ENCODE data around the gene CLNK.
"Not testable (repeated sequence)": the region's sequence is repeated elsewhere in the genome, so short reads cannot be mapped to it uniquely, and the experiment has no call there.

The CLNK gene

DNA sequence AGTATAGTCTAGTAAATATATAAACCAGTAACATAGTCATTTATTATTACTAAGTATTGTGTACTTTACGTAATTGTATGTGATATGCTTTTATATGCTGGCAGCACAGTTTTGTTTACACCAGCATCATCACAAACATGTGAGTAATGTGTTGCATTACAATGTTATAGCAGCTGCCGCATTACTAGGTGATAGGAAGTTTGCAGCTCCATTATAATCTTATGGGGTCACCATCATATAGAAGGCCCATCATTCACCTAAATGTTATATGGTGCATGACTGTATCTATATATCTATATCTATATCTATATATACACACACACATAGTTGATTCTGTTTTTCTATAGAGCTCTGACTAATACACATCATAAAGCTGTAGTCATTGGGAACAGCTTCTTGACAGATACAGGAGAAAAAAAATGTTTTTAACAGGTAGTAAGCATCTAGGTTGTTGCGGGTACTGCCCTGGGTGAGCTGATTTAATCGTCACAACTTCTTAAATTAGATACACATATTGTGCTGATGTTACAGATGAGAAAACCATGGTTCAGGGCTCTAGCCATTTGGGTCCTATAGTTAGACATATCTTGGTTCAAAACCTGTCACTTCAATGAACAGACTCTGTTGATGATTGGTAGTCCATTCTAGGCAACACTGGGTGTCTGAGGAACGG is 77.9 kb downstream of the CLNK start:
- no peak for DNase-seq

DNA sequence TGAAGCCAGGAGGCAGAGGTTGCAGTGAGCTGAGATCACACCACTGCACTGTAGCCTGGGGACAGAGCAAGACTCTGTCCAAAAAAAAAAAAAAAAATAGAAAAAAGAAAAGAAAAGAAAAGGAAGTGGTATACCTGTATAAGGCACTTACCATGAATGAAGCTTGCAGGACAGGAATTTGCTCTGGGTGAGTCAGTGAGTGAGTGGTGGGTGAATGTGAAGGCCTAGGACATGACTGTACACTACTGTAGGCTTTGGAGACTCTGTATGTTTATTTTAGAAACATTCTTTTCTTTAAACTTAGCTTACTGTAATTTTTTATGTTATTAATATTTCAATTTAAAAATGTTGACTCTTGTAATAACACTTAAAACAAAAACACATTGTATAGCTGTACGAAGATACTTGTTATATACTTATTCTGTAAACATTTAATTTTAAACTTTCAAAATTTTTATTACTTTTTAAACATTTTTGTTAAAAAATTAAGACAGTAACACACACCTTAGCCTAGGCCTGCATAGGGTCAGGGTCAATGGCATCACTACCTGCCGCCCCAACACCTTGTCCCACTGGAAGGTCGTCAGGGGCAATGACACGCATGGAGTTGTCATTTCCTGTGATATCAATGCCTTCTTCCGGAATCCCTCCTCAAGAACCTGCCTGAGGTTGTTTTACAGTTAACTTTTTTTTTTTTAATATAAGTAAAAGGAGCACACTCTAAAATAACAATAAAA is 78.7 kb downstream of the CLNK start:
- no peak for DNase-seq

DNA sequence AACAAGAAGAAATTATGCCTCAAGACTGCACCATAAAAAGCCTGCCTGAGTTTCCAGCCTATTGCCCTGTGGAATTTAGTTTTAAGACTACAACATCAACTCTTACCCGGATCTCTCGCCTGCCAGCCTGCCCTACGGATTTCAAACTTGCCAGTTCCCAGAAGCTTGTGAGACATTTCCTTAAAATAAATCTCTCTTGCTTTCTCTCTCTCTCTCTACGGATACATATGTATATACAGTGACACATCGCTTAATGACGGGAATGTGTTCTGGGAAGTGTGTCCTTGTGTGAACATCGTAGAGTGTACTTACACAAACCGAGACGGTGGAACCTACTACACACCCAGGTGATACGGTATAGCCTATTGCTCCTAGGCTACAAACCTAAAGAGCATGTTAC is 79.5 kb downstream of the CLNK start:
- no peak for DNase-seq

DNA sequence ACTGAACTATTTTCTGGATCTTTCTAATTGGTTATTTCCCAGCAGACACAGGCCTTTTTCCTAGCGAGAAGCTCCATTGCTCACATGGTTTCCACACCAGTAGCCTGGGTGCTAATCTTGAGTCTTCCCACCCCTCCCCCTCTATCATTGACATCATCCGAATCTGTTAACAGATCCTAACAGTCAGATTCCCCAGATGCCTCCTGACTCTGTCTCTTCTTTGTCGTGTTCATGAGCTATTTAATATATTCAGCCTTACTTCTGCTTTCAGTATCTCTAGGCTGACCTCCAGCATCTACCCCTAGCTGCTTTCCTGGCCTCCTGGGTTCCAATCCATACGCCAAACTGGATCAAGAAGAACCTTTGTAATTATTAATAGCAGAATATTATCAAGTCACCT is 85.0 kb downstream of the CLNK start:
- DNase-seq = no peak

DNA sequence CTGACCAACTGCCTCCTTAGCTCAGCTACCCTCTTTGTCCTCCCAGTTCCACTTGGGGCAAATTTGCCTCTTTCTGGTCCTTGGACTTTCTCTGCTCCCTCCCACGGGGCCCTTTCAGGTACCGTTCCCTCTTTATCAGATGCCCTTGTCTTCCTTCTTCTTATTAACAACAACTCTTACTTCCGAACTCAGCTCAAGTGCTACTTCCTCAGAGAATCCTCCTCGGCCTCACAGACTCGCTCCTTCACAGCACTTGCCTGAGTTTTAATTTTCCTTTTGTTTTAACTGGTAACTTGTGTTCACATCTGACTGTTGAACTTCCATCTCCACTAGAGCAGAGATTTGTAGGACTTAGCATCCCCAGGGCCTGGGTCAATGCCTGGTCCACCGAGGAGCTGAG is 85.7 kb downstream of the CLNK start:
- no peak for DNase-seq

DNA sequence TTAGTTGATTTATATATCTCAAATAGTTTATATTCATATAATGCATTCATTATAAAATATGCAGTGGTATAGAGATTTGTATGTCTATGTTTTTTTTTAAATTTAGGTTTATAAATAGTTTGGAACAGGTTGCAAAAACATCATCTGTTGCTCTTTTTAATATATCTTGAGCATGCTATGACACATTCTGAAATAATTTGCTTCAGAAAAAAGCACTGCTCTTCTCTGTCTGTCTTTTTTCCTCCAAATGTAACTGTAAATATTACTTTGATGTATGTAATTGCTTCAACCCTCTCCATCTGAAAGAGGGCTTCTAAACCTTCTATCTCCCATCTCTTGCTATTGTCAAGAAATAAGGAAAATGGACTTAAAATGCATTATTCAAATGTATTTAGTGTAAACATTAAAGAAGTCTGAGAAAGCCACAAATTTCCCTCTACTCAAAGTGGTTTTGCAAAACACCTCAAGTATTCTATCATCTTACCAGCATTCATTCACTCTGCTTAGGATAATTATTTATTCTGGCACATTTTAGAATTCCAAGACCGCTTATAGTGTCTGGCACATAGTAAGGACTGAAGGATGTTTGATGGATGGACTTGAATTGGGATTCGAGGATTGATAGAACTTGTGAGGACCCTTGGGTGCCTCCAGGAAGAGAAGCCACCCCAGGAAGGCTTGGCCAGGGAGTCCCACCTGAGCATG is 87.8 kb downstream of the CLNK start:
- no peak for DNase-seq

DNA sequence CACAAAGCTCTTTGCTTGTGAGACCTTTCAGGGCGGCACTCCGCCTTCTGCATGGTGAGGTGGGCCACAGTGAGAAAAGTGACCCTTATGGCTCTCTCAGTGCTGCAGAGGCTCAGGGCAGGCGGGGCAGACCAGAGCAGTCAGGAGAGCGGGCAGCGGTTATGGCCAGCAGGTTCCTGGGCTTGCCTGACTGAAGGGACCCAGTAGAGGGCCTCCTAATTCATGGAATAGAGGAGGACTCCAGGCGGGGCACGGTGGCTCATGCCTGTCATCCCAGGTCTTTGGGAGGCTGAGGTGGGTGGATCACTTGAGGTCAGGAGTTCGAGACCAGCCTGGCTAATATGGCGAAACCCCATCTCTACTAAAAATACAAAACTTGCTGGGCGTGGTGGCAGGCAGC is 91.4 kb downstream of the CLNK start:
- no peak for DNase-seq

DNA sequence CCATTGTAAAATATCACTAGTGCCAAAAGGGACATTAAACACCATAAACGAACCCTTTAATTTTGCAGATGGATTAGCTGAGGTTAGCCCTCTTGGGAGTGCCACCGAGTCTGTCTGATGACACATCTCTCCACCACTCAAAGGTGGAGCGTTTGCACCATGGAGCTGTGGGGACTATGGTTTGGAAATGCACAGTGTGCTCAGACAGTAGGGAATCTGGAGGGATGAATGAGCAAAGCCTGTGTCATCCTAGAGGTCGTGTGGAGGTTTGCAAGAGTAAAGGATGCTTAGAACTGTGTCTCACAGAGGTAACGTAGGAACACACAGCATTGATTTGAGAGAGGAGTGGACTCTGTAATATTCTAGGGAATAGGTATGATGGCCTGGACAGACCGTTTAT is 93.7 kb downstream of the CLNK start:
- DNase-seq = no peak

DNA sequence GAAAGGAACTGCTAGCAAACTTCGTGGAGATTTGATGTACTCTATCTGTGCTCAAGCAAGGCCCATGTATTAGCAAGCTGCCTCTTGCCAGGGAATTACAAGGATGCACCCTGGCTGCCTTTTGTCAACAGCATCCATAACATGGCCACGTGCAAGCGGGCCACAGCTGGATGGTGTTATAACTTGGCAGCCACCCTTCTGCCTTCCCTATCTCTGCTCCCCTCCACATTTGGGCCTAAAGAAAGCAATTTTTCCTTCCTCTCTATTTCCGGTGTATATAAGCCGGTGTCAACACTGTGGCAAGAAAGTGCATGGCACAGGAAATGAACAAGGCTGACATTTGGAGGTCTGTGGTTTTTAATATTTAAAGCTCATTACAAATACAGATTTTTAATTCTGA is 94.8 kb downstream of the CLNK start:
- DNase-seq = no peak

DNA sequence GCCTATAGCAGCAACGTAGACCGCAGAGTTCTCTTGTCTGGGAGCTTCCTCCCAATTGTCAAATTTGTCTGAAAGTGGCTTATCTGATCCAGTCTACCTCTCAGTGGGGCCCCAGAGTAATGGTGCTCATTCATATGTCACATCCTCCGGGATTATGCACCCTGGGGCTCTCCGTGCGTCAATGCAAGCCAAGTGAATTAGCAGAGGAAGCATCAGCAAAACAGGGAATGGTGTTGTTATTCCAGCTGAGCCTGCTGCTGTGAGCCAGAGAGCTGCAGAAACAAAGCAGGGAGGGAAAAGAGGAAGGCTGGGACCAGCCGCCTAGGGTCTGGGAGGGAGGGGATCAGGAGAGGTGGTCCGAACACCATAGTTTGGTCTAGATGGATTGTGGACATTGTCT is 95.2 kb downstream of the CLNK start:
- DNase-seq = no peak

DNA sequence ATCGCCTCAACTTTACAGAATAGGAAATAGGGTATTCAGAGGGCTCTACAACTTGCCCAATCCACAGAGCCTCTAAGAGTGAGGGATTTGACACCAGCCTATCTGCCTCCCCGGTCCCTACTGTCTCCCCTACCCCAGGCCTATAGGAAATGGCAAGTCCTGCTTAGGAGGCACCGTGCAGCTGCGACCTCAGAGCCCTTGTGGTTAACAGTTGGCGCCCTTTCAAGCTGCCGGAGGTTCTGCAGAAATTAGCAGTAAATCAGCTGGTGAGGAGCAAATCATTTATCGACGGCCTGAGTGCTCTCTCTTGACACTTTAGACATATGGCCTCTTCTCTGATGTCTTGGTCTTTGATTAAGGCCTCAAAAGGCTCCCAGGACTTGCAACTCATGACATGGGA is 96.9 kb downstream of the CLNK start:
- no peak for DNase-seq

DNA sequence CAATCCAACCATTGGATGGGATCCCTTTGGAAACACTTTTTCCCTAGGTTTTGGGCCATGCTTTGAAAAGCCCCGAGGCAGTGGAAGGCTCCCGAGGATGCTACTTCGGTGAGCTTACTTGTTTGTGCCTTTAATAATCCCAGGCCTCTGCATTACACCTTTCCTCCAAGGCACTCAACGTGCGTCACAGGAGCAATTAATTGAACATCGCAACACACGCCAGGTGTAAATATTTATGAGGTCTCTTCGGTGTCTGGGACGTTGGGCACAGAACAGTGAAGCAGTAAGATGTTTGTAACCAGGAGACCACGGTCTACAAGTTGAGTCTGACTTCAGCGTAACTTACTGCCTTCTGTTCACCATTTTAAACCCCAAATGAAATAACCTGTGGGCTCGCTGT is 97.3 kb downstream of the CLNK start:
- no peak for DNase-seq

DNA sequence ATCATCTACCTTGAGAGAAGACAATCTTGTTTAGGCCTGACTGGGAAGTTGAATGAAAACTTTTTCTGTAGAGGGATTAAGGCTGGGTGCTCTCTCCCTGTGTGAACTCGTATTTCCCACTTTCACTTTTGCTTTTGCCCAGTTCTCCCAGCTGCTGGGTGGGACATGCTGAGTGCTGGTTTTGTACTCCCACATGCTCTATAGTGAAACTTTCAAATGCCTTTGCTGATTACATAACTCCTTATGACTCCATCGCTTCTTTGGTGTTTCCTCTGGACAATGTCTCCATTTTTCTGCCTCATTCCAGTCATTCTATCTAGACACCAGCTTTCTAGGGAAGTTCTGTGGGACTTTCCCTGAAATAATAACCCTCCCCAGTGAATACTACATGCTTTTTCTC is 100.5 kb downstream of the CLNK start:
- no peak for DNase-seq

DNA sequence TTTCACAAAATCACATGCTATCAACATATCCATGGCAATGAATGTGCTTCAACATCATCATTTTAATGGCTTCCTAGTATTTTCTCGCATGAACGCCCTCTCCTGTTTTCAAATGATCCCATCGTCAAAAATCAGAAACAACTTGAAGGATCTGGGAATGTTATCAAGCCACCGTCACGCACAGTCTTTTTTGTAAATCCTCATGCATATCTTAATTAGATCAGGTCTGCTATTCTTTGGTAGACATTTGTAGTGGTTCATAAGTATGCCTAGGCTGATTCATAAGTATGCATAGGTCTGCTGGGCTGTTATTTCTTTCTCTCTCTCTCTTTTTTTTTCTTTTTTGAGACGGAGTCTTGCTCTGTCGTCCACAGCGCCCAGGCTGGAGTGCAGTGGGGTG is 101.6 kb downstream of the CLNK start:
- DNase-seq = no peak

DNA sequence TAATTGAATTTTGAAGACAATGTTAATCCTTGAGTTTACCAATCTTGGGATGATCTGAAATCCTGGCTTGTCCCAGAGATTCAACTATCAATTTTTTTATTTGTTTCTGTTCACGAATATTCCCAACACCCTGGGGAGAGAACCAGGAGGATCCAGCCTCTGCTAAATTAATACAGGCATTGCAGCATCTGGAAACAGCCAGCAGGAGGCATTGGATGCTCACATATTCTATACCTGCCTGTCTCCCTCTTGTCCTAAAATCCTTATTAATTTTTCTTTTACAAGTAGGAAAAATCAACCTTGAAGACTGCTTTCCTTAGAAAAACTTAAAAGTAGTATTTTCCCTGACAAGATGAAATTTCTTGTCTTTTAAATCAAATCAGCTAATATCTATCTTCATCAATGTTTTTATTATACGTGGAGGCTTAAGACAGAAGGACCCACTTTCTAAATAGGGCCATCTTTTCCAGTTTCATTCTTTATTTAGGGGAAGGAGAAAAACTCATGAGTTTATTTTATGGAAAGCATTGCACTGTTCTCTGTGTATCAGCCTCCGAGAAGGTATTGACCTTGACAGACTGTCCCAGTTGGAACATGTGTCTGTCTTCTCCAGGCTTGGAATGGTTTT is 102.4 kb downstream of the CLNK start:
- DNase-seq = no peak

DNA sequence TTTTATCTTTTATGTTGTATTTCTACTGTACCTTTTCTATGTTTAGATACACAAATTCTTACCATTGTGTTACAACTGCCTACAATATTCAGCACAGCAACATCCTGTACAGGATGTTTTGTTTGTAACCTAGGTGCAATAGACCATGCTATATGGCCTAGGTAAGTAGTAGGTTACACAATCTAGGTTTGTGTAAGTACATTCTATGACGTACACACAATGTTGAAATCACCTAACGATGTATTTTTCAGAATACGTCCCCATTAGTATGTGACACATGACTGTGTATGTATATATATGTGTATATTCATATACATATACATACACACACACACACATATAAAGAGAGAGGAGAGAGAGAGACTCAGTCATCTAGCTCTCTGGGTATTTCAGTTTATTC is 103.5 kb downstream of the CLNK start:
- no peak for DNase-seq

DNA sequence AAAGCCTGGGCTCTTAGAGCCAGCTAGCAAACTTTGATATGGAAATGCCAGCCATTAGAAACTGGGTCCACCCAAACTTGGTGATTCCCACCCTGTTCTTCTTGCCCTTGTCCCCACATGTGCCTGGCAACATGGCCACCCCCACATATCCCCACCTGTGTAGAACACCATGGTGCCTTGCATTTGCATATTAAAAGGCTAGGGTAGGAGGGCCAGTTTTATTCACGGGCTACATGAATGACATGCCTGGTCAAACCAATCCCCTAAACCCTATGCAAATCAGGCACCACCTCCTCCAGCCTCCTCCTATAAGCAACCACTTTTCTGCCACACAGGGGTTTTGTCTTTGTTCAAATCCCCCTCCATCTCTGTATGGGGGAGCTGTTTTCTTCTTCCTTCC is 104.9 kb downstream of the CLNK start:
- no peak for DNase-seq

DNA sequence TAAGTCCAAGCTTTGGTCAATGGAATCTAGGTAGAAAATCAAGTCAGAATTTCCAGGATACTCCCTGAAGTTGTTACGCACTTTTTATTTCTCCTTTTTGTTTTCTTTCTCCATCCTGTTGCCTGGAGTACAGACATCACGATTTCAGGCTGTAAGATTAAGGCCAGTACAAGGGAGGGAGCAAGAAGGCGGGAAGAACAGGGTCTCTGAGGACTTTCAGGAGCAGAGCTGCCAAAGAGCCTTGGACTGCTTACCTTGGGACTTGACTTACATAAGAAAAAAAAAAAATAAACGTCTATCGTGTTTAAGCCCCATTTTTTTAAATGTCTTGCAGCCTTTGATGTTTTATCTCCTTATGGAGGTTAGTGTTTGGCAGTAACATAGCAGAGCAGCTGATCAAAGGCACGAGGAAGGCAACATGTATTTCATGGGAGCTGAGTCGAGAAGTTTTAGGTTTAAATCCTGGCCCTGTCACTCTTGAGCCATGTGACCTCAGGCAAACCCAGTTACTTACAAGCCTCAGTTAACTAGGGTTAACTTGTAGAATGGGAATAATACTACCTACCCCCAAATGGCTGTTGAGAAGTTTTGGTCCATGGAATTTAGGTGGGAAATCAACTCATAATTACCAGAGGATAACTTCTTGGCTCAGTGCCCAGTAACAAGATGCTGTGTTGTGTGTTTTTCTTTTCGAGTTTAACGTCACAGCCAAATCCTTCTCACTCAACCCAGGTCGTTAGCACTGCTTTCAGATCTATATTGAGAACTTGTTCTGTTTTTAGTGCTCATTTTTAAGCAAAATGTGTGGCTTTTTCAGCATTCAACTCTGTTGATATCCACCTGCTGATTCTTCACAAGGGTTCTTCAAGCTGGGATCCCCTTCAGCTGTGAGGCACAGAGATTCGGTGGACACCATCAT is 106.8 kb downstream of the CLNK start:
- no peak for DNase-seq

DNA sequence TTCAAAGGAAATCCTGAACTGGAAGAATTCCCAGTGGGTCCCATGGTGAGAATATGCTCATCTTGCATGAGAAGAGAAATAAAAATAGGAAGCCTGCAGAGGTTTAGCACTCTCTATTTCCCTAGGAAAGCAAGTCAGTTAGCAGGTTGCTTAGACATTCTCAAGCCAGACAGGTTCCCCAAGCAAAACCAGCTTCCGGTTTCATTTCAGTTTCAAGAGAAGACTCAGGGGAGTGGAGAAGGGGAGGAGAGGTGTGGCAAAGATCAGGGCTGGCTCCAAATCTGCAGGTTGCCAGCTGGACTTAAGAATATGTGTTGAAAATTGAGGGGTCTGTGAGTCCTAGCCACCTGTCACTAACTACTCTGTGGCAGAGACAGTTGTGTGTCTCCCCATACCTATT is 107.5 kb downstream of the CLNK start:
- no peak for DNase-seq

DNA sequence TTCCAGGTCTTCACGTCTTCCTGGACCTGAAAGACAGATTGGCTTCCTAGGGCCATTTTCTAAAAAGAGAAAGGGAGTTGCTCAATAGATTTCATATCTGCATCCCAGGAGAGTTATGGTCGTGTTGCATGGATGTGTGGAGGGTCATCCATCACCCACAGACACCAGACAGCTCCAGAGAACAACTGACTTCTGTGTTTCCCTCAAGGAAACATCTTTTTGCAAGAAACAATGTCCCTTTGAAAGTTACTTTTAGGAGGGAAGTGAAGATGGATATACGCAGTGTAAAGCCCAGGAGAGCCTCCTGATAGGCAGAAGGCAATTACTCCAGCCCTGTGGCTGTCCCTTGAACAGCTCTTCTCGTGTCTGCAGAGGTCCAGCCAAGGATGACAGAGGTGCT is 108.3 kb downstream of the CLNK start:
- no peak for DNase-seq

DNA sequence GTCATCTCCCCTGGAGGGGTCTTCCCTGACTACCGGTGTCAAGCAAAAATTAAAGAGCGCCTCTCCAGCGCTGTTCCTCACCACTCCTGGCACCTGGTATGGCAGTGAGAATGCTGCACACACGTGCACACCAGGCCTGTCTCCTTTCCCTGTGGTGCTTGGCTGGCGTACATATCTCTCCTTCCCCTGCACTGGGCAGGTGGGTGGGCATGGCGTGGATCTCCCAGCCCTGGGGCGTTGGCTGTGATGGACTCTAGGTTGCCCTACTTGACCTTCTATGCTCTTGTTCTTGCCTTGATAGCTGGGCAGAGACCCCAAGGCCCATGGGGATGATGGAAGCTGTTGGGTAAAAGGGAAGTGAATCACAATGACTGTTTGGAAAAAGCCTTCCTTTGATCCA is 109.2 kb downstream of the CLNK start:
- DNase-seq = no peak

DNA sequence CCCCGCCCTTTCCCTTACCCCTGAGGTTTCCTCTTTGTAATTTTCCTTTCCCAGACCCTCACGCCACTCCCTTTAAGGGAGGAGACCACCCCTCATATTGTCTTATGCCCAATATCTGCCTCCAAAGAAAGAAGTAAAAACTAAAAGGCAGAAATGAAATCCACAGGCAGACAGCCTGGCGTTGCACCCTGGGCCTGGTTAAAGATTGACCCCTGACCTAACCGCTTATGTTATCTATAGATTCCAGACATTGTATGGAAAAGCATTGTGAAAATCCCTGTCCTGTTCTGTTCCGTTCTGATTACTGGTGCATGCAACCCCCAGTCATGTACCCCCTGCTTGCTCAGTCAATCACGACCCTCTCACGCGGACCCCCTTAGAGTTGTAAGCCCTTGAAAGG is 110.0 kb downstream of the CLNK start:
- DNase-seq = not testable (repeated sequence)

DNA sequence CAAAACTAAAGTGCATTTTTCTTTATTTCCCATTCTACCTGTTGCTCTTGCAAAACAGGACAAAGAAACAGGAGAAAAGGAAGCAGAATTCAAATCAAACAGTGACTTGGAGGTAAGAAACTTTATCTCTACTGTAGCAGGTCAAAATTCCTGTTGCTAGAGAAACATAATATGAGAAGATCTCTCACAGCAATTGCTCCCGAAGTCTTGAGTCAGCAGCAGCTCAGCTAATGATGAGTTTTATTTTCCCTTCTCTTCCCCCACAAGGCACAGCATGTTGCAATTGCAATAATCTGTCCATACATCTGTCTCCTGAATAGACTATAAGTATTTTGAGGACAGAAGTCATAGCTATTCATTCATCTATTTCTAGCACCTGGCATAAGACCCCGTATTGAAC is 112.7 kb downstream of the CLNK start:
- no peak for DNase-seq
